DMS79 treated with DMSO at 0.1 percent for 48 hours (cell line): ENCODE measurements around the gene PCDHGA7.
"Not testable (repeated sequence)": the region's sequence is repeated elsewhere in the genome, so short reads cannot be mapped to it uniquely, and the experiment has no call there.

Experiments
- DNase-seq: peaks from one replicate; lab custom pipeline; 2025; lab: John Stamatoyannopoulos, UW

The PCDHGA7 gene

GRCh38 chr5:141366016-141366896 lies 16.3 kb upstream of the PCDHGA7 start:
- DNase-seq: no peak

GRCh38 chr5:141369994-141370848 lies 12.3 kb upstream of the PCDHGA7 start, which contains the start of gene PCDHGB3:
Gene PCDHGB3, plus strand, starts transcription at chr5:141370242. Its CDS starts 153 bp downstream, at chr5:141370395.
- DNase-seq: no peak

- no peak for DNase-seq
These were observed 10.7 kb upstream of the PCDHGA7 start for GRCh38 chr5:141371572-141372475.

GRCh38 chr5:141373673-141374317 lies 8.7 kb upstream of the PCDHGA7 start, which contains the start of gene PCDHGA6:
Gene PCDHGA6, plus strand, starts transcription at chr5:141373891. Its CDS starts 193 bp downstream, at chr5:141374084.
- no peak for DNase-seq

- DNase-seq: no peak
These were observed 7.9 kb upstream of the PCDHGA7 start for GRCh38 chr5:141374627-141375026.

- DNase-seq: not testable (repeated sequence)
These were observed 6.9 kb upstream of the PCDHGA7 start for GRCh38 chr5:141375444-141376155.

GRCh38 chr5:141383345-141383744 lies 803 bp downstream of the PCDHGA7 start:
- no peak for DNase-seq

GRCh38 chr5:141384471-141385267 lies 2.1 kb downstream of the PCDHGA7 start:
- no peak for DNase-seq

GRCh38 chr5:141387557-141388311 lies 5.2 kb downstream of the PCDHGA7 start, which contains the start of gene PCDHGB4:
Gene PCDHGB4, plus strand, starts transcription at chr5:141387698. Its CDS starts 187 bp downstream, at chr5:141387885.
- not testable (repeated sequence) for DNase-seq

- DNase-seq: no peak
These were observed 6.1 kb downstream of the PCDHGA7 start for GRCh38 chr5:141388661-141389060.

- DNase-seq: no peak
These were observed 6.9 kb downstream of the PCDHGA7 start for GRCh38 chr5:141389153-141390042.

- no peak for DNase-seq
These were observed 10.1 kb downstream of the PCDHGA7 start, which contains the start of gene PCDHGA8 for GRCh38 chr5:141392429-141393198. Gene PCDHGA8, plus strand, starts transcription at chr5:141392633. Its CDS starts 181 bp downstream, at chr5:141392814.

- DNase-seq: no peak
These were observed 10.7 kb downstream of the PCDHGA7 start for GRCh38 chr5:141393267-141393666.

GRCh38 chr5:141394401-141395187 lies 12.1 kb downstream of the PCDHGA7 start:
- DNase-seq: not testable (repeated sequence)

GRCh38 chr5:141397756-141398551 lies 15.4 kb downstream of the PCDHGA7 start, which contains the start of gene PCDHGB5:
Gene PCDHGB5, plus strand, starts transcription at chr5:141397947. Its CDS starts 181 bp downstream, at chr5:141398128.
- DNase-seq: not testable (repeated sequence)
